Osteoblast (primary cell): ENCODE measurements around the gene KIF25. TPM values are rescaled to one million over a fixed set of nuclear protein-coding genes. Genes with fewer than 3 reads are reported as not detected.

Experiments
- DNase-seq: peaks from one replicate; pipeline ENCODE4 v3.0.0; 2011; ENCODE audit warnings: low spot score, mixed read lengths; ENCODE audit not compliant: insufficient read length; ENCODE audit errors: missing footprints
- H2AFZ ChIP-seq: 2 replicates; pipeline ENCODE4 v1.6.0; 2011; ENCODE audit warnings: mild to moderate bottlenecking, low read length
- H3K27ac ChIP-seq: 2 replicates; pipeline ENCODE4 v1.5.1; 2011; ENCODE audit warnings: mild to moderate bottlenecking, low read depth, low read length, moderate library complexity
- H3K27me3 ChIP-seq: 2 replicates; pipeline ENCODE4 v1.6.0; 2012; ENCODE audit warnings: mild to moderate bottlenecking, control low read depth, inconsistent platforms, low read length, moderate library complexity; ENCODE audit not compliant: insufficient read depth
- H3K36me3 ChIP-seq: 2 replicates; pipeline ENCODE4 v1.5.1; 2011; ENCODE audit warnings: mild to moderate bottlenecking, low read length, control low read depth, moderate library complexity; ENCODE audit not compliant: insufficient read depth
- H3K4me1 ChIP-seq: 2 replicates; pipeline ENCODE4 v1.5.1; 2011; ENCODE audit warnings: mild to moderate bottlenecking, low read length, control low read depth, moderate library complexity; ENCODE audit not compliant: insufficient read depth
- H3K4me2 ChIP-seq: 2 replicates; pipeline ENCODE4 v1.6.0; 2011; ENCODE audit warnings: mild to moderate bottlenecking, low read length; ENCODE audit not compliant: insufficient read depth
- H3K4me3 ChIP-seq: fragments of 200-600 bp; sonication (generic); 3 replicates; pipeline ENCODE4 v1.5.1; 2012; ENCODE audit warnings: mild to moderate bottlenecking, low read length, inconsistent platforms; ENCODE audit not compliant: insufficient read depth
- H3K79me2 ChIP-seq: 2 replicates; pipeline ENCODE4 v1.6.0; 2012; ENCODE audit warnings: mild to moderate bottlenecking, low read length, control low read depth, inconsistent platforms; ENCODE audit not compliant: insufficient read depth
- H3K9me3 ChIP-seq: 2 replicates; pipeline ENCODE4 v1.5.1; 2011; ENCODE audit warnings: low read depth, low read length, control low read depth
- H4K20me1 ChIP-seq: 2 replicates; pipeline ENCODE4 v1.6.0; 2012; ENCODE audit warnings: mild to moderate bottlenecking, low read length, control low read depth; ENCODE audit not compliant: insufficient read depth
- total RNA-seq: library from RNA; depleted of rRNA; stranded (reverse); fragments of >200 nt; gene quantifications from 2 replicates; pipeline ENCODE4 v1.2.3, GENCODE V29; 2012
- TF ChIP-seq, protein P1 (sequence below): IDR thresholded peaks from 2 replicates; pipeline ENCODE4 v1.5.1; 2011; ENCODE audit warnings: mild to moderate bottlenecking, low read depth, low read length, moderate library complexity; ENCODE audit errors: extremely low read depth

Gene KIF25
- total RNA-seq, 1 donor, result not detected

DNA sequence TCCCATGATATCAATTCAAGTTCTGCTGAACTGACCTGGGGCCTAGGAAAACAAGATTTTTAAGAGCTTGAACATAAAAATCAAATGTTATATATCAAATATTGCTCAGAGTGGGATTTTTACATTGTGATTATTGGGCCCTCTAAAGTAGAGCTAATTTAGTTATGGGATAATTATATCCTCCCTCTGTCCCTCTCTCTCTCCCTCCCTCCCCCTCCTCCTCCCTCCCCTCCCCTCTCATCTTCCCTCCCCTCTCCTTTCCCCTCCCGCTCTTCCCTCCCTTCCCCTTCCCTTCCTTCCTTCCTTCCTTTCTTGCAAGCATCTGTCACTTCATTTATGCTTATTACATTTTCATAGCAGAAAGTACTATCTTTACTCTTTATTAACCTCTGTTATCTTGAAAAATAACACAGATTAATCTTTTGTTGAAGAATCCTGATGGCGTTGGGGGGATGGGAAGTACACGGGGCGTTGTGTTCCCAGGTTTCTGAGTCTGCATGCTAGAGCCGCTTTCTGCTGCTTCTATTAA, 32.8 kb downstream of the KIF25 start:
- Histone ChIP-seq H3K27me3 (no peaks in the 10 kb centered on the region), H3K9me3 (no peaks in the 10 kb centered on the region), H3K4me2 (no peak overlapping the region), H3K4me1 (peaks cover 20% of the 10 kb centered on the region), H3K36me3 (no peaks in the 10 kb centered on the region), H3K4me3 (no peak overlapping the region), H2AFZ (no peak overlapping the region), H3K79me2 (no peaks in the 10 kb centered on the region), H4K20me1 (no peaks in the 10 kb centered on the region), H3K27ac (no peak overlapping the region)
- no peak for DNase-seq
- TF ChIP-seq, protein P1, sequence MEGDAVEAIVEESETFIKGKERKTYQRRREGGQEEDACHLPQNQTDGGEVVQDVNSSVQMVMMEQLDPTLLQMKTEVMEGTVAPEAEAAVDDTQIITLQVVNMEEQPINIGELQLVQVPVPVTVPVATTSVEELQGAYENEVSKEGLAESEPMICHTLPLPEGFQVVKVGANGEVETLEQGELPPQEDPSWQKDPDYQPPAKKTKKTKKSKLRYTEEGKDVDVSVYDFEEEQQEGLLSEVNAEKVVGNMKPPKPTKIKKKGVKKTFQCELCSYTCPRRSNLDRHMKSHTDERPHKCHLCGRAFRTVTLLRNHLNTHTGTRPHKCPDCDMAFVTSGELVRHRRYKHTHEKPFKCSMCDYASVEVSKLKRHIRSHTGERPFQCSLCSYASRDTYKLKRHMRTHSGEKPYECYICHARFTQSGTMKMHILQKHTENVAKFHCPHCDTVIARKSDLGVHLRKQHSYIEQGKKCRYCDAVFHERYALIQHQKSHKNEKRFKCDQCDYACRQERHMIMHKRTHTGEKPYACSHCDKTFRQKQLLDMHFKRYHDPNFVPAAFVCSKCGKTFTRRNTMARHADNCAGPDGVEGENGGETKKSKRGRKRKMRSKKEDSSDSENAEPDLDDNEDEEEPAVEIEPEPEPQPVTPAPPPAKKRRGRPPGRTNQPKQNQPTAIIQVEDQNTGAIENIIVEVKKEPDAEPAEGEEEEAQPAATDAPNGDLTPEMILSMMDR, result no peak

DNA sequence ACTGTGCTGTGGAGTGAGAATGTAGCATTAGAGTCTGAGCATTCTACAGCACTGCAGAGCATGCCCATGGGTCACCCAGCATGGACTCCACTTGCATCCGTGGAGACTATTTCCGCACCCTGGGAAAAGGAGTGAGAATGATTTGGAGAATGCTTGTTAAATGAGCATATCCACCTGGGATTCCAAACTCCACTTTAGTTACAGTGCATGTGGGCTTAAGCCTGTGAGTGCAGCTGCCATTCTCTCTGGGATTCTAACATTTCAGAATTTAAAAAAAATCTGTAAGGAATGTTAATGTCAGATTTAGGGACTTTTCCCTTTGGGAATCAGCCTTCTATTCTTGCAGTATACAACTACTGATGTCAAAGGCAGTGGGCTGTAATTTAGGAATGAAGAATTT, 33.4 kb downstream of the KIF25 start:
- no peak overlapping the region for H3K4me3 ChIP-seq
- DNase-seq, result no peak
- no peak overlapping the region for H2AFZ ChIP-seq
- H3K27me3 ChIP-seq, result no peaks in the 10 kb centered on the region
- no peak overlapping the region for H3K4me2 ChIP-seq
- no peaks in the 10 kb centered on the region for H4K20me1 ChIP-seq
- H3K36me3 ChIP-seq, result no peaks in the 10 kb centered on the region
- H3K4me1 ChIP-seq, result peaks cover 24% of the 10 kb centered on the region
- H3K27ac ChIP-seq, result no peak overlapping the region
- TF ChIP-seq, protein P1, result no peak
- no peaks in the 10 kb centered on the region for H3K79me2 ChIP-seq
- no peaks in the 10 kb centered on the region for H3K9me3 ChIP-seq

DNA sequence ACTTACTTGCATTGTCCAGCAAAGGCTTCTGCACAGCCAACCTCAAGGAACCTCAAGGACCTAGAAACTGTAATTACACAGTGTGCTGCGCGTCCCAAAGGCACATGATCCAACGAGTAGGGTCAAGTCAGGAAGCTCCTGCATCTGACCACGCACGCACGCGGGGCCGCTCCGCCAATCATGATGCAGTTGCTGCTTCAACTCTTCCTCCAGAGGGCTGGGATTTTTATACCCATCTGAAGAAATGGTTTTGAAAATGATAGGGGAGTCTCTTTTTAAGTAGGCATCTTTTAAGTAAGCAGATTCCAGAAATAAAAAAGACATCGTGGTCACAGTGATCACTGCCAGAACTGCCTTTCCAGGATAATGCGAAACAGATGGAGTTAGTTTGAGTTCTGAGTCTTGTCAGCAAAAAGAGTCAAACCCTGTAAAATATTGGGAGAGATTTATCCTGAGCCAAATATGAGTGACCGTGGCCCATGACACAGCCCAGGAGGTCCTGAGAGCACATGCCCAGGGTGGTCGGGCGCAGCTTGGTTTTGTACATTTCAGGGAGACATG, 34.0 kb downstream of the KIF25 start:
- Histone ChIP-seq H3K4me2 (peak overlapping the region; percentile 29), H3K4me1 (peaks cover 30% of the 10 kb centered on the region), H3K4me3 (no peak overlapping the region), H4K20me1 (no peaks in the 10 kb centered on the region), H3K27me3 (no peaks in the 10 kb centered on the region), H3K27ac (peak overlapping the region; percentile 67), H3K9me3 (no peaks in the 10 kb centered on the region), H3K36me3 (no peaks in the 10 kb centered on the region), H3K79me2 (no peaks in the 10 kb centered on the region), H2AFZ (peak overlapping the region; percentile 68)
- TF ChIP-seq, protein P1, result no peak
- DNase-seq, result no peak

DNA sequence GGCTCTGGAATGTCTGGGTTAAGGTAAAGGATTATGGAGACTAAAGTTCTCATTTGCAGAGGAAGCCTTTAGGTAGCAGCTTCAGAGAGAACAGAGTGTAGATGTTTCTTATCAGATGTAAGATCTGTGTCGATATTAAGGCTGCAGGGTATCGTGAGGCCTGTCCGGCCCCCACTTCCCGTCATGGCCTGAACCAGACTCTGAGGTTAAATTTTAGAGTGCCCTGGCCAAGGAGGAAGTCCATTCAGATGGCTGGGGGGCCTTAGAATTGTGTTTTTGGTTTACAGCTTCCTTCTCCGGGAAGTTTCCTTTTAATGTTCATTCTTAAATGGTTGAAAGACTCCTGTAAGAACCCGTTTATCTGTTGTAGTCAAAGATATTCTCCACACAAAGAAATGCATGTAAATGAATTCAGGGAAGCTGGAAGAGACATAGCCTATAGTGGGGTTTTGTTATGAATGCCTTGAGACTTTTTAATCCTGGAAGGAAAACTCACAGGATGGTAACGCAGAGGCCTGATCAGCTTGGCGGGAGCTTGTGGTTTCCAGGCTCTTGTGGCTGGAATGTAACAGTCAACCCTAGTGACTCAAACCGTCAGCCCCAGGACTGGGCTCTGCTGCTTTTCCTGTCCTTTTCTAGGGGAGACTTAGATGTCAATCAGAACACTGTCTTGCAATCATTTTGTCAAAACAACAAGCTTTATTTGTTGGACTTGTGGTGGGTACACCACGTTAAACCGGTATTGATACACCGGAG, 34.7 kb downstream of the KIF25 start:
- DNase-seq, result peak; percentile 97
- no peaks in the 10 kb centered on the region for H3K36me3 ChIP-seq
- peaks cover 30% of the 10 kb centered on the region for H3K4me1 ChIP-seq
- no peaks in the 10 kb centered on the region for H3K27me3 ChIP-seq
- peak overlapping the region; percentile 67 for H3K27ac ChIP-seq
- no peaks in the 10 kb centered on the region for H3K9me3 ChIP-seq
- peak overlapping the region; percentile 29 for H3K4me2 ChIP-seq
- H3K79me2 ChIP-seq, result no peaks in the 10 kb centered on the region
- no peaks in the 10 kb centered on the region for H4K20me1 ChIP-seq
- TF ChIP-seq, protein P1, result peak; percentile 59
- H3K4me3 ChIP-seq, result no peak overlapping the region
- H2AFZ ChIP-seq, result peak overlapping the region; percentile 68
